GM18858 (cell line): ENCODE data around the gene NEU1.
"Not testable (repeated sequence)": the region's sequence is repeated elsewhere in the genome, so short reads cannot be mapped to it uniquely, and the experiment has no call there.

Experiments
- ATAC-seq: cut with Tn5 transposase; IDR thresholded peaks from one replicate; pipeline ENCODE4 v1.9.1; 2021; ENCODE audit not compliant: unreplicated experiment

NEU1 gene

DNA sequence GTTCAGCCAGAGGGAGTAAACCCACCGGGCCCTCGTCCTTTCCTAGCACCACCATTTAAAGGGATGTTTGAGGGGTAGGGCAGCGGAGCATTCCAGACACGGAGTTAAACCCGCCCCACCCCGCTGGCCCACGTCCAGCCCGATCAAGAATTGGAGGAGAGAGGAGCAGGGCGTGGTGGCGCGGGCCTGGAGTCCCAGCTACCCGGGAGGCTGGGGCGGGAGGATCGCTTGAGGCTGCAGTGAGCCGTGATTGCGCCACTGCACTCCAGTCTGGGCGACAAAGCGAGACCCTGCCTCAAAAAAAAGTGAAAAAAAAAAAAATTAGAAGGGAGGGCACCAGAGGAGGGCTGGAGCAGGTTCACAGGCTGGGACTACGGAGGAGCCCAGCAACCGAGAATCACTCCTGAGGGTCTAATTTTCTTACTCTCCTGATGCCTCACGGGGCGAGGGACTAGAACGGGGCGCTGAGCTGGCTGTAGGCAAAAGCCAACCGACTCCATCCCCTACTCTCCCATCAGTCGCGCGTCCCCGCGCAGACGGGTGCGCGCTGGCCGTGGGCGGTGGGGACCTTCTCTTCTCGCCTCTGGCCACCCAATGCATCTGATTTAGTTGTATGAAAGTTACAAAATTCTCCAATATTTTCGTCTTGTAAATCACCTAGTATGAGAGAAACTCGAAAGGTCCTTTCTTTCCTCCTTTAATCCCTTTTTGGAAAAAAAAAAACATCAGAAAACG, 41.2 kb downstream of the NEU1 start:
- ATAC-seq, result no peak

- not testable (repeated sequence) for ATAC-seq
Measured at GRCh38 chr6:31820399-31820798, 42.2 kb downstream of the NEU1 start.

GRCh38 chr6:31819871-31820299, 42.7 kb downstream of the NEU1 start:
- ATAC-seq, result no peak

DNA sequence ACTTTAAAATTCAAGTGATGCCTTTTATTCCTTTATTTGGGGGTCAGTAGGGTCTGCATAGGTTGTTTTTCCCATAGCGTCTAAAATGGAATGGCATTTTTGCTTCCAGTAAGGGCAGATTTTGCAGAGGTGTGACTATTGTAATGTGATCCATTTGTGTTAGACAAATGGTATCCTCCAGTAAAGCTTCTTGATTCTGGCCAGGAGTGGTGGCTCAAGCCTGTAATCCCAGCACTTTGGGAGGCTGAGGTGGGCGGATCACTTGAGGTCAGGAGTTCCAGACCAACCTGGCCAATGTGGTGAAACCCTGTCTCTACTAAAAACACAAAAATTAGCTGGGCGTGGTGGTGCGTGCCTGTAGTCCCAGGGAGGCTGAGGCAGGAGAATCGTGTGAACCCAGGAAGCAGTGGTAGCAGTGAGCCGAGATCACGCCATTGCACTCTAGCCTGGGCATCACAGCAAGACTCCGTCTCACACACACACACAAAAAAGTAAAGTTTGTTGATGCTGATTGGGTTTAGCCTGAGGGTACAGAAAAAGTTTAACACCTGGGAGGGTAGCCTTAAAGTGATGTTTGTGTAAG, 44.6 kb downstream of the NEU1 start:
- not testable (repeated sequence) for ATAC-seq

DNA sequence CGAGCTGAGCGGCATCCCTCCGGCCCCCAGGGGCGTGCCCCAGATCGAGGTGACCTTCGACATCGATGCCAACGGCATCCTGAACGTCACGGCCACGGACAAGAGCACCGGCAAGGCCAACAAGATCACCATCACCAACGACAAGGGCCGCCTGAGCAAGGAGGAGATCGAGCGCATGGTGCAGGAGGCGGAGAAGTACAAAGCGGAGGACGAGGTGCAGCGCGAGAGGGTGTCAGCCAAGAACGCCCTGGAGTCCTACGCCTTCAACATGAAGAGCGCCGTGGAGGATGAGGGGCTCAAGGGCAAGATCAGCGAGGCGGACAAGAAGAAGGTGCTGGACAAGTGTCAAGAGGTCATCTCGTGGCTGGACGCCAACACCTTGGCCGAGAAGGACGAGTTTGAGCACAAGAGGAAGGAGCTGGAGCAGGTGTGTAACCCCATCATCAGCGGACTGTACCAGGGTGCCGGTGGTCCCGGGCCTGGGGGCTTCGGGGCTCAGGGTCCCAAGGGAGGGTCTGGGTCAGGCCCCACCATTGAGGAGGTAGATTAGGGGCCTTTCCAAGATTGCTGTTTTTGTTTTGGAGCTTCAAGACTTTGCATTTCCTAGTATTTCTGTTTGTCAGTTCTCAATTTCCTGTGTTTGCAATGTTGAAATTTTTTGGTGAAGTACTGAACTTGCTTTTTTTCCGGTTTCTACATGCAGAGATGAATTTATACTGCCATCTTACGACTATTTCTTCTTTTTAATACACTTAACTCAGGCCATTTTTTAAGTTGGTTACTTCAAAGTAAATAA, 45.3 kb downstream of the NEU1 start:
- not testable (repeated sequence) for ATAC-seq

- no peak for ATAC-seq
Measured at GRCh38 chr6:31815025-31815838, 47.4 kb downstream of the NEU1 start, which contains the start of the genes HSPA1A and HSPA1L. Gene HSPA1A, plus strand, starts transcription at chr6:31815543. Its CDS starts 214 bp downstream, at chr6:31815757. Gene HSPA1L, minus strand, starts transcription at chr6:31815283. Its CDS starts 3,311 bp downstream, at chr6:31811972.

DNA sequence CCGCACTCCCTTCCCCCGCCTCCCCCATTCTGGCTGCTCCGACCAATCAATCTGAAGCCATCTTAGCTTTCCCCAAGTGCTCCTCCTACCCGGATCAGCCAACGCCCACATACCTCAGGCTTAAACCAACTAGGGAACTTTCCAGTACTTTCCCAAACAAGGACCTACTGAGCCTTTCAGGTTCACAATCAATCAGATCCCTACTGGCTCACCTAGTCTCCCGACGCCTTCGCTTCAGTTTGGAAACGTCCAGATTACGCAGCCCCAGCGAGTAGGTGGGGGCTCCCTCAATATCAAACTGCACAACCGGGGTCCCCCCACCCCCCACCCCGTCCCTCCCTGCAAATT, 48.0 kb downstream of the NEU1 start:
- no peak for ATAC-seq

GRCh38 chr6:31813465-31813849, 49.2 kb downstream of the NEU1 start:
- ATAC-seq, result no peak

GRCh38 chr6:31811645-31812044, 51.0 kb downstream of the NEU1 start:
- ATAC-seq, result no peak

- ATAC-seq, result not testable (repeated sequence)
Measured at GRCh38 chr6:31808599-31808998, 54.0 kb downstream of the NEU1 start.
